Measurements from ENCODE around the gene KIF12.
"Not testable (repeated sequence)": the region's sequence is repeated elsewhere in the genome, so short reads cannot be mapped to it uniquely, and the experiment has no call there.

Gene KIF12

DNA sequence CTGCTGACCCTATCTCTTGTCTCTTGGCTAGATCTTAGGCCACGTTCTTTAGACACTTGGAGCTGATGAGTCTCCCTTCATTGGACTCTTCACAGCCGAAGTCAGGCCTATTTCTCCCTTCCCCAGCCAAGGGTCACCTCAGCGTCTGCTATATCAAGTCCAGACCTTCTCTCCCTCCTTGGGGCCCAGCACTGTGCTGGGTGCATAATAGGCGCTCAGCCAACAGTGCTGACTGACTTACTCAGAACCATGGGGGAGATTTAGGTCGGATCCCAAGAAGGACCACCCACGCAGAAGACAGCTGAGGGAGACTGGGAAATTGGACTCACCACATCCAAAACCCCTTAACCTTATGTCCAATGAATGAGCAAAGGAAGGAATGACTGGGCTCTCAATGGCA, 15.4 kb downstream of the KIF12 start:
- DNase-seq: no peak

DNA sequence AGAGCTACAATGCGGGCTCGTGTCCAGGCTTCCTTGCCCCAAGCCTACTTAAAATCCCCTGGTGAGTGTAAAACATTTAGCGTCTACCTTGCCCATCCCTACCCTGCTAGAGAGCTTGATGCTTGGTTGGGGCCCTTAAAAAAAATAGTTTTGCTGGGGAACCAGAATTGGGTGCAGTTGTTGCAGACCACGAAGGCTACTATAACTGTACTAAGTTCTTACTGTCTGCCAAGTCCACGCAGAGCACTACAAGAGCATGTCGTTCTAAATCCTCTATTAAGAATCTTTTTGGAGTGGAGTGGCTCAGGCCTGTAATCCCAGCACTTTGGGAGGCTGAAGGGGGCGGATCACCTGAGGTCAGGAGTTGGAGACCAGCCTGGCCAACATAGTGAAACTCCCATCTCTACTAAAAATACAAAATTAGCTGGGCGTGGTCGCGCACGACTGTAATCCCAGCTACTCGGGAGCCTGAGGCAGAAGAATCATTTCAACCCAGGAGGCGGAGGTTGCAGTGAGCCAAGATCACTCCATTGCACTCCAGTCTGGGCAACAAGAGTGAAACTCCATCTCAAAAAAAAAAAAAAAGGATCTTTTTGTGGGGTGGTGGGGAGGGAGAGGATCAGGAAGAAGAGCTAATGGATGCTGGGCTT, 16.2 kb downstream of the KIF12 start:
- not testable (repeated sequence) for DNase-seq

DNA sequence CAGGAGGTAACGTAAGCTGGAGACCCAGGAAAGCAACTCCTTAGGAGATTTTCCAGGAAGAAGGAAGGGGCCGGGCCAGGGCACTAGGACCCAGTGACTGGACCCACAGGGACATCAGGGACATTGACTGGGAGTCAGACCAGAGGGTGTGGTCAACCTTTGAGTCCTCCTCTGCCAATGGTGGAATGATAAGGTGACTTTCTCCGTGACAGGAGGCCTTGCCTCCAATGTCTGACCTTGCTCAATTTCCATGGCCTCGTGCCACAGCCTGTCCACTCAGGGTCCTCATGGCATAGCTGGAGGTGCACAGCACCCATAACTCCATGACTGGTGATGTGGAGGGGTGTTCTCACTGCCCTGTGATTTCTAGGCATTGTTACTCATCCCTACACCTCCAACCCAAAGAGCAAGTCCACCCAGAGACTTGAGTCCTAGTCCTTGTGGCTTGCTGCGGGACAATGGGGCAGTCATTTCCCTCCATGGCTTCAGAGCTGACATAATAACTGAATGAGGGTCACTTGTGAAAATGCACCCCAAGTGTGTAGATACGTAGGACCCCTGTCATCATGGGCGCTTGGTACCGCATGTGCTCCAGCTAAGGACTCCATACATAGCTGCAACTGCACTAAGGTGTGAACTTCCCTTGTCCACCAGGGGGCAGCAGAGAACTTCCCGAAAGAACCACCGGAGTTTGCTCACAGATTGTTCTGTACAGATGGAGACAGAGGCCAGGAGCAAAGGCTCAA, 16.9 kb downstream of the KIF12 start:
- DNase-seq: peak in 1 of 2 experiments; percentile 77

GRCh38 chr9:114081441-114082016, 17.6 kb downstream of the KIF12 start:
- no peak for DNase-seq

GRCh38 chr9:114080773-114081440, 18.2 kb downstream of the KIF12 start:
- DNase-seq: no peak

DNA sequence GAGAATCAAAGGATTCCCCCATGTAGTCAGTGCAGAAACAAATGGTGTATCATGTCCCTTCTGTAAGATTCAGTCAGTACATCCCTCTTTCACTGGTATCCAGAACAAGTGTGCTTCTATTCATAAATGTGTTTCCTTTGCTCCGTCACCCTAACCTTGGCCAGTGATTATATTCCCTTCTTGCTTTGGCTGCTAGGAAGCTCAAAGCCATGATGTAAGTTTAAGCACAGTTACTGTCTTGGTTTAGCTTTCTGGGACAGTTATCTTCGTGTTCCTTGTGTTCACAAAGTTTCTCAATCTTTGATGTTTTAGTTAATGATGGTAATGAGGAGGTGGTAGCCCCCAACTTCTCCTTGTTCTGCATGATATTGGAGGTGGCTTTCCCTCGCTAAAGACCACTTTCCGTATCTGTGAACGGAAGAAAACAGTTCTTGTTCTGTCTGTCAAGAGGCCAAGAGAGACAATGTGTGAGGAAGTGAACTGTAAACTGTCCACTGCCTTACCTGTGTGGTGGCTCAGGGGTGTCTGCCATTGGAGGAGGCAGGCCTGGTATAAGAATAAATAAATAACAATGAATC, 18.8 kb downstream of the KIF12 start:
- no peak for DNase-seq

- no peak for DNase-seq
Observed at GRCh38 chr9:114078781-114079156, 20.3 kb downstream of the KIF12 start.

GRCh38 chr9:114078021-114078780, 20.9 kb downstream of the KIF12 start, which contains the start of gene AMBP:
Gene AMBP, minus strand, starts transcription at chr9:114078300. Its CDS starts 91 bp downstream, at chr9:114078209.
- DNase-seq: no peak

DNA sequence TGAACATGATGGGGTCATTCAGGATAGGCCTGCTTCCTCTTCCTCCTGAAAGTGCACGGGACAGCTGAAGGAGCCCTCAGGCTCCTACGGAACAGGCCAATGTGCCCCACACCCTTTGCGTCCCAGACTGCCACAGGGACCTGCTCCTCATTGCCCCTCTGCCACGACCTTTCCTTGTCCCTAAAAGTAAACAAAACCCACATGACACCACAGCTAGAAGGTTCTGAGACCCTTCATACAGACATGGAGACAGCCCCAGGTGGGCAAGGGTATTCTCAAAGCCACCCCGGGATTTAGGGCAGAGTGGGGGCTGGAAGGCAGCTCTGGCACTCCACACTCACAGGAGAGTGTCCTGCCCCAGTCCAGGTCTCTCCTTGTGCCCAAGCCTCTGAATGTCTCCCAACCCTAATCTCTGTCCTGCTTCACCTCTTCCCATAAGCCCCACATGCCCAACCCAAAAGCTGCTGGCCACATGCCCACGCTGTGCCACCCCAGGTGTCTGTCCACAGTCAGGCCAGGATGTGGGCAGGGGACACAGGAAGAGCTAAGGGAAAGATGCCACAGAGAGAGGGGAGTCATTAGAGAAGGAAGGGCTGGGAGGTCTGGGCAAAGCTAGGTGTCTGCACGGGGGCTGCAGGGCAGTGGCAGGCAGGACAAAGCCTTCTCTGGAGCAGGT, 21.8 kb downstream of the KIF12 start:
- no peak for DNase-seq

- no peak for DNase-seq
Observed at GRCh38 chr9:114076237-114077161, 22.6 kb downstream of the KIF12 start.

DNA sequence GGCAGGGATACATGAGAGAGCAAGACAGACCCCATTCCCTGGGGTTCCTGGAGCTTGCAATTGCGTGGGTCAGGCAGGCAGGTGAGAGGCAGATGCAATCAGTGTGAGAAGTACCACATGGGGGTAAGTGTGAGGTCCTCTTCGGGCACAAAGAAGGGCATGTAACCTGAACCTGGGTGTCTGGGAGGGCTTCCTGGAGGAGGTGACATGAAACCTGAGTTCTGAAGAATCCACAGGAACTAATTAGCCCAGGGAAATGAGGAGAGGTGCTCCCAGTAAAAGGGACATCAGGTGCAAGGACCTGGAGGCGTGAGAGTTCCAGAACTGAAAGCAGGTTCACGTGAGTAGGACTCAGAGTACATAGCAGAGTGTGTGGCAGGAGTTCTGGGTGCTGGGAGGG, 23.5 kb downstream of the KIF12 start:
- no peak for DNase-seq

DNA sequence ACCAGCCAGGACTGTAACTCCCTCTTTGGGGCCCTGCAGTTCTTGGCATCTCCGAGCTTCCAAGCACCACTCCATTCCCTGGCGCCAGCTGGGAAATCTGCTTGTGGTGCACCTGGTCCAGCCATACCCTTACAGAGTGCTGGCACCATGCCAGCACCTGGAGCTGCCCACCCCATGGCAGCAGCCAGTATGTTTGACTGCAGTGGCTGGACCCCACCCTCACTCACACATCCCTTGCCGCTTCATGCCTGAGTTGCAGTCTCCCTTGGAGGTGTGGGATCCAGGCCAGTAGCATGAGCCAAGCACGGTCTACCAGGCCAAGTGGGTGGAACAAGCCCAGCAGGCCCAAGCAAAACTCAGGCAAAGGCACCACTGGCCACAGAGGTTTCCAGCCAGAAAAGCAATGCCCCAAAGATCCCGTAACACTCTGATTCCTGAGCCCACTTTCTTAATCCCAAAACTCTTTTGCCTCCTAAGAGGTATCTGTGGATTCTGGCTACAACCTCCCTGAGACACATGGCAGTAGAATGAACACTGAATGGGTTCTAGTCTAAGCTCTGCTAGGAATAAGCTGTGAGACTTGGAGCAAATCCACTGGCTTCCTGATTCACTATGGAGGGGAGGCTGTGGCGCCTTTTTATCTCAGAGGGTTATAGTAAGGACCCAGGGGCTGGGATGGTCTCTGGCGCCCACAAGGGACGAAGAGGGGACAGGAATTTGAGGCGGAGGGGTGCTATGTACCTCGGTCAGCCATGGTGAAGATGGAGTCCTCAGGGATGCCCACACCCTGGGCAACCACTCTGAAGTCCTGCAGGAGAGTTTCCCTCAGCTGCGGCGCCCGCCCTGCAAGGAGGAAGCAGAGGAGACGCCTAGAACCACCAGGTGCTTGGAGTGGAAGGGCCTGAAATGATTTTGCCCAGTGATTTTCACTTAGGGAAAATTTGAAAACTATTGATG, 26.6 kb downstream of the KIF12 start:
- DNase-seq: peak; percentile 36 to 57

DNA sequence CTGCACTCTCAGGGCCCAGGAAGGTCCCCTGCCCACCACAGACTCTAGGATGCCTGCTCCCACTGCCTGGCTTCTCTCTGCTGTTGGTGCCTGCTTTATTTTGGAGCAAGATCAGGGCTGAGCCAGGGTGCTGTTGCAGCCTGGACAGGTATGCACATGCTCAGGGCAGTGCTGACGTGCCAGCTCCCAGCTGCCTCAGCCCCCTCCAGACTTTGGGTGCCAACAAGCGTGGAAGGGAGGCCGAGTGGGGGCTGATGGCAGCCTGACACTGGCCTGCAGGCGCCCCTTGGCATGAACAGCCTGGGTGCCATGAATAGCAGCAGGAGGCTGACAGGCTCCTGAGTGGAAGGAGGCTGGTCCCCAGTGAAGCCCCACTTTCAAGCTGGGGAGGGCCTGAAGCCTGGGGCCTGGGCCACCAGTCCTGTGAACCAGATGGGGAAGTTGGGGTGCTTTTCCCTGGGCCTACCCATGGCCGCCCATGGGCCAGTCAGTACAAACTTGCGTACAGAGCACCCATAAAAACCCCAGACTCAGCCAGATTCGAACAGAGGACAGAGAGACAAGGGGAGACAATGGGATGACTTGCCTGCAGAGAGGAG, 27.8 kb downstream of the KIF12 start:
- DNase-seq: no peak

DNA sequence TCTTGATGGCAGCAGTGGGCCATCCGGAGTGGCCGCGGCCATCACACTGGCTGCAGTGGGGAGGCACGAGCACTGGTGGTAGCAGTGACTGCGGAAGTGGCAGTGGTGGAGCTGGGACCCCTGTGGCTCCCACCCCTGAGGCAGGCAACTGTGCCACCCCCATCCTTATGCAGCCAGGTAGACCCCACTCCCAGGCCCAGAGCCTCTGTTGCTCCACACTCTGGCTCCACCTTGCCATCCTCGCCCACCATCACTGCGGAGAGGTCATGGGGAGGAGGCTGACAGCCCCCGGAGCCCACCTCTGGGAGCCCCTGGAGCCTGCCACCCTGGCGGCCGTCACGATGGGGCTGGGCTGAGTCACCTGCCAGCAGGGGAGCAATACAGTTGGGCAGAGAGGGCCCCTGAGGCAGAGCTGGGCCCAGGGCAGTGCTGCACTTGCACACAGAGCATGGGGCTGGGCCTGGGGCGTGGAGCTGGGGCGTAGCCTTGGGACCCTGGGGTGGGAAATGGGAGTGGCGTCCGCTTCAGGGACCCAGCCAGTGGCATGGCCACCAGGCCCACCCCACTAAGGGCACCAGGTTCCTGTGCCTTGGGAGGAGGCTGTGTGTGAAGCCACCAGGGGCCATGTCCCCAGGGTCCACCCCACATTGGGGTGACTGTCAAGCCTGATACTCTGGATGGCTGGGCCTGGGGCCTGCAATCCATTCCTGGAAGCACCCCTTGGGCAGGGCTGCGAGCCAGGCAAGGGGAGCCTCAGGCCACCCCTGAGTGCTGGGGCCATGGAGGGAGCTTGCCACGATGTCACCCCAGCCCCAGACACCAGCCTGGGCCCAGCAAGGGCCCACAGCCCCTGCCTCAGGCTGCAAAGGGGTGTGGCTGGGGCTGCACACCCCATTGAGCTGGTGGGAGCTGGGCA, 28.6 kb downstream of the KIF12 start:
- no peak for DNase-seq

DNA sequence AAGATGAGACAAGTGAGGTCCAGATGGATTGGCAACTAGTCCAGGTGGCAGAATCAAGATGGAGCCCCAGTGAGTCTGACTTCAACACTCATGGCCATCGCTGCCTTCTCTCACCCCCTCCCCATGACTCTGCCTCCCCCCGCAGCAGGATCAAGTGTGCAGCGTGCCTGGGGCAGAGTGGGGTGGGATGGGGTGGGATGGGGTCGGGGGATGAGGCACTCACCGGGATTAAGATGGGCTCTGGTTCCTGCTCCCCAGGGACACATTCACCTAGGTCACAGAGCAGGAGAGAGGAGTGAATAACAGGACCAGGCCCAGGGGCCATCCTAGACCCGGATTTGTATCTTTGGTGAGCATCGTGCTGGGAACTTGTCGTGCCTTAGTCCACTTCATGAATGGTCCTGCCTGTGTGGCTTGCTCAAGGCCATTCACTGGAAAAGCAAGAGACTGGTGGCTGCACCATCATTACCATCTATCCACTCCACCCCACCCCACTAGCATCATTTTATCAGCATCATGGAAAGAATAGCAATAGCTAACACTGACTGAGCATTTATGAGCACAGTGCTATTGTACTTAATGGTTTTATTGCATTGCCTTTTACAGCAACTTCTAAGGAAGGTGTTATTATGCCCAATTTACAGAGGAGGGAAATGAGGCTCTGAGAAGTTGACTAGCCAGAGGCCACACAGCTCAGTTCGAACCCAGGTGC, 29.5 kb downstream of the KIF12 start:
- no peak for DNase-seq

DNA sequence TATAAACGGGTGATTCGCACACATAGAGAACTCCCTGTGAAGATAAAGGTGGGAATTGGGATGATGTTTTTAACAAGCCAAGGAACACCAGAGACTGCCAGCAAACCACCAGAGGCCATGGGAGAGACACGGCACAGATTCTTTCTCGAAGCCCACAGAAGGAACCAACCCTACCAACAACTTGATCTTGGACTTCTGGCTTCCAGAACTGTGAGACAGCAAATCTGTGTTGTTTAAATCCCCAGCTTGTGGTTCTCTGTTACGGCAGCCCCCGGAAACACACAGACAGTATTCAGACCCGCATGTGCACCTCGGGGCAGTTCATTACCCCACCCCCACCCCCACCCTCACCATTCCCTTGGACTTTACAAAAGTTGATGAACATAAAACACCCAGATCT, 33.8 kb downstream of the KIF12 start:
- no peak for DNase-seq

DNA sequence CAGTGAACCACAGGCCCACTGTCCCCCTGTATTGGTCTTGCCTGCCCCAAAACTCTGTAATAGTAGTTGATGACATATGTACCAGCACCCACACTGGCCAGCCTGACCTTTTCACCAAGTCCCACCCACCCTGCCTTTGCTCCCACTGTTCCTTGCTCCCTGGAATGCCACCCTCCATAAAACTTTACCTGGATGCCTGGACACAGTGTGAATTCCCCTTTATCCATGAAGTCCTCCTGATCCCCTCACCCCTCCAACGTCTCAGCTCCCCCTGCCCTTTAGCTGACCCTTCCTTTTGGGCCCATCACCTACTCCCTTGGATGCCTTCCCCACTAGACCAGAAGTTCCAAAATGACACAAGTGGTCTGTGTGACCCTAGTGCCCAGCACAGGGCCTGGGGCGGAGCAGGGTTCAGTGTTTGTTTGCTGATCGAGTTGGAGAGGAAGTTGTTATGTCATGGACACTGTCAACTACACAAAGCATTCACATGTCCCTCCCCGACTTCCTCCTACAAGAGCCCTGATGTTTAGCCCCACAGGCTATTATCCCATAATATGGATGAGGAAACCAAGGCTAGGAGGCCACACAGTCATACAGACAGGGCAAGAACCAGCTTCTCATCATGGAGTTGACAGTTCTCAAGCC, 37.1 kb downstream of the KIF12 start:
- DNase-seq: no peak
